A673 (cell line): ENCODE results near the gene CACNA2D4.

Experiments
- CTCF ChIP-seq: fragments of 300-800, 200-600 bp; sonication (generic); conservative IDR thresholded peaks from 2 replicates; pipeline ENCODE4 v1.5.1; 2017; ENCODE audit warnings: low read depth, mild to moderate bottlenecking, antibody characterized with exemption, low read length, moderate library complexity, mixed read lengths
- EZH2 ChIP-seq: fragments of 200-600 bp; sonication (generic); IDR thresholded peaks from 2 replicates; pipeline ENCODE4 v1.6.1; 2017; ENCODE audit warnings: borderline replicate concordance, low read depth, mild to moderate bottlenecking, mixed read lengths, antibody characterized with exemption, low read length; ENCODE audit not compliant: poor library complexity, severe bottlenecking

- TF ChIP-seq EZH2 (no peak), CTCF (no peak)
These were observed 4.1 kb downstream of the CACNA2D4 start for GRCh38 chr12:1914114-1914911.
